GM18951 (cell line): ENCODE results near the gene OTOG.

Source experiments
- POLR2A ChIP-seq: IDR thresholded peaks from 4 replicates; pipeline ENCODE4 v1.6.1; 2011; ENCODE audit warnings: mild to moderate bottlenecking; ENCODE audit not compliant: insufficient read length, insufficient read depth; ENCODE audit errors: extremely low read depth
- in situ Hi-C: fragments of 300-500 bp; cut with MboI; formaldehyde crosslinking; loops from one replicate; pipeline ENCODE4 v1.12.0; 2022; ENCODE audit warnings: low sequenced_read_pairs, mixed read lengths, inconsistent platforms; ENCODE audit not compliant: unreplicated experiment

Gene OTOG

GRCh38 chr11:17635551-17635938, 88.5 kb downstream of the OTOG start:
- no peak for TF ChIP-seq POLR2A
- in situ Hi-C loops, result no loop called here

- TF ChIP-seq POLR2A, result no peak
- in situ Hi-C loops, result no loop called here
Measured at GRCh38 chr11:17636721-17637120, 89.7 kb downstream of the OTOG start.

DNA sequence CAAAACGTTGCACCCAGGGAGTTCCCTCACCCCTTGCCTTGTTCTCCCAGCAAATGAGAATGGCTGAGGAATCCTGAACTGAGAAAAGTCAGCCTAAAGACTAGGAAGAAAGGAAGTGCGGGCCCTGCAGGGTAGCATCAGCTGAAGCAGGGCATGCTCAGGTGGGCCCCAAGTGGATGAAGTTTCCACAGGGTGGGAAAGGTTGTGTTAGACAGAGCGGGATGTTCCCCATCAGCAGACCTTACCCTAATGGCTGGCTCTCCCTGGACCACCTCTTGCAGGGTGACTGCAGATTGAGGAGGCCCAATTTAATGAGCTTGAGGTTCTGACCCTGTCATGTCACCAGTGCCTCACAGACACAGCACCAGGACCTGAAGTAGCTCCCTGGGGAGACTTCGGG, 90.8 kb downstream of the OTOG start:
- TF ChIP-seq POLR2A, result no peak
- in situ Hi-C loops, result no loop called here

GRCh38 chr11:17638311-17638710, 91.3 kb downstream of the OTOG start:
- in situ Hi-C loops, result no loop called here

GRCh38 chr11:17639091-17639490, 92.0 kb downstream of the OTOG start:
- in situ Hi-C loops, result no loop called here
- TF ChIP-seq POLR2A, result no peak

More at GRCh38 chr11:17638311-17638710, 91.3 kb downstream of the OTOG start:
- TF ChIP-seq POLR2A, result no peak

DNA sequence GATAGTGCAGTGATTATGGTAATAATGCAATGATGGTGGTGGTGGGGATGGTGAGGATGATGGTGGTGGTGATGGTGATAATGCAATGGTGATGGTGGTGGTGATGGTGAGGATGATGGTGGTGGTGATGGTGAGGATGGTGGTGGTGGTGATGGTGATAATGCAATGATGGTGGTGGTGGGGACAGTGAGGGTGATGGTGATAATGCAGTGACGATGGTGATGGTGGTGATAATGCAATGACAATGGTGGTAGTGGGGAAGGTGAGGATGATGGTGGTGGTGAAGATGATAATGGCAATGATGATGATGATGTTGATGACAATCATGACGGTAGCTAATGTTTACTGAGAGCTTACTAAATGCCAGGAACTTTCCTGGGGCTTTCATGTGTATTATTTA, 92.7 kb downstream of the OTOG start:
- TF ChIP-seq POLR2A, result no peak
- in situ Hi-C loops, result no loop called here

- in situ Hi-C loops, result no loop called here
- no peak for TF ChIP-seq POLR2A
Measured at GRCh38 chr11:17640493-17641164, 93.6 kb downstream of the OTOG start.

- TF ChIP-seq POLR2A, result no peak
- in situ Hi-C loops, result no loop called here
Measured at GRCh38 chr11:17641792-17642350, 94.8 kb downstream of the OTOG start.

GRCh38 chr11:17642370-17642769, 95.3 kb downstream of the OTOG start:
- TF ChIP-seq POLR2A, result no peak
- in situ Hi-C loops, result no loop called here

DNA sequence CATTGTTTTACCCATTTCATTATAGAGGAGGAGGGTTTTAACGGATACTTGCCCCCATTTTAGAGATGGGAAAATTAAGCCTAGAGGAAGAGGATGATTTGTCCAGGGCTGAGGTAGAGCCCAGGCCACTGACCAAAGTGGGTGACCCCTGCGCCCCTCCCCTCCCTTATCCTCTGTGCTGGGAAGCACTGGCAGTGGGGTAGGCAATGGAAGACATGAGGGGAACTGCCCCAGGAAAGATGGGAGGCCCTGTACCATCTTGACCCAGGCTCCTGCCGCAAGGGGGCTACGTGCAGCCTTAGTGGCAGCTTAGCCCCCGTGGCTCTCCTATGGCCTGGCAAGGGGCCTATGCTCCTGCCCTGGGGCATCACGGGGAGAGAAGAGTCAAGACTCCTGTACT, 95.9 kb downstream of the OTOG start:
- in situ Hi-C loops, result no loop called here
- TF ChIP-seq POLR2A, result no peak

GRCh38 chr11:17643506-17644405, 96.7 kb downstream of the OTOG start:
- TF ChIP-seq POLR2A, result no peak
- in situ Hi-C loops, result no loop called here

DNA sequence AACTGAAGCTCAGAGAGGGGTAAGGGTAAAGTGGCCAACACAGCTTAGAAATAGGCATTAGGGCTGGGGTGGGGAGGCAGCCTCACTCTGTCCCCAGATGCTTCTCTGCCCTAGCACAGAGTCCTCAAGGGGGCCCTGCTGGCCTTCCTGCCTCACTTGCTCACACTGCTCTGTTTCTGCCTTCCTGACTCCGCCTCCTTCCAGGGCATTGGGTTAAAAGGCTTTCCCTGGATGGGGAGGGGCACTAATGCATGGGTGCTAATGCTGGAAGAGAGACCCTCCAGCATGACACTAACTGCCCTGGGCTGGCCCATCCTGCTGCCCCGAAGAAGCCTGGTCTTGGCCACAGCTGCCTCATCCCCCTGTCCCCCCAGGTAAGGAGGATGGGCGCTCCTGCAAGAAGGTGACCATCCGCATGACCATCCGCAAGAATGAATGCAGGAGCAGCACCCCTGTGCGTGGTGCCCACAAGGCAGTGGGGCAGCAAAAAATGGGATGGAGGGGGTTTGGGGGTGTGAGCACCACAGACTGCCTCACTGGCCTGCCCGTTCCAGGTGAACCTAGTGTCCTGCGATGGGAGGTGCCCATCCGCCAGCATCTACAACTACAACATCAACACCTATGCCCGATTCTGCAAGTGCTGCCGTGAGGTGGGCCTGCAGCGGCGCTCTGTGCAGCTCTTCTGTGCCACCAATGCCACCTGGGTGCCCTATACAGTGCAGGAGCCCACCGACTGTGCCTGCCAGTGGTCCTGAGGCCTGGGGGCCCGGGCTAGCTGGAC, 98.3 kb downstream of the OTOG start:
- no peak for TF ChIP-seq POLR2A
- in situ Hi-C loops, result no loop called here
